ENCODE results near the gene LRP2BP.
"Not testable (repeated sequence)": the region's sequence is repeated elsewhere in the genome, so short reads cannot be mapped to it uniquely, and the experiment has no call there.

The LRP2BP gene

GRCh38 chr4:185382754-185383153 is 13.0 kb downstream of the LRP2BP start:
- H3K4me3 Mint-ChIP-seq = no peak overlapping the region
- H3K36me3 Mint-ChIP-seq (ENCODE audit: low read depth) = peaks cover 13% of the 10 kb centered on the region
- no peaks in the 10 kb centered on the region for H3K27me3 Mint-ChIP-seq (ENCODE audit: low read depth)
- peaks cover 16% of the 10 kb centered on the region for H3K4me1 Mint-ChIP-seq (ENCODE audit: low read depth)
- H3K27ac Mint-ChIP-seq = no peak overlapping the region
- H3K9me3 Mint-ChIP-seq = peaks cover 8% of the 10 kb centered on the region

- H3K4me1 Mint-ChIP-seq (ENCODE audit: low read depth) = peaks cover 16% of the 10 kb centered on the region
- H3K27me3 Mint-ChIP-seq (ENCODE audit: low read depth) = no peaks in the 10 kb centered on the region
- no peak overlapping the region for H3K27ac Mint-ChIP-seq
- H3K36me3 Mint-ChIP-seq (ENCODE audit: low read depth) = peaks cover 13% of the 10 kb centered on the region
- peaks cover 8% of the 10 kb centered on the region for H3K9me3 Mint-ChIP-seq
- H3K4me3 Mint-ChIP-seq = no peak overlapping the region
These were observed 14.2 kb downstream of the LRP2BP start for GRCh38 chr4:185381288-185382196.

- H3K9me3 Mint-ChIP-seq = peaks cover 8% of the 10 kb centered on the region
- H3K27me3 Mint-ChIP-seq (ENCODE audit: low read depth) = no peaks in the 10 kb centered on the region
- no peak overlapping the region for H3K4me3 Mint-ChIP-seq
- H3K27ac Mint-ChIP-seq = no peak overlapping the region
- peaks cover 10% of the 10 kb centered on the region for H3K4me1 Mint-ChIP-seq (ENCODE audit: low read depth)
- H3K36me3 Mint-ChIP-seq (ENCODE audit: low read depth) = peaks cover 13% of the 10 kb centered on the region
These were observed 15.4 kb downstream of the LRP2BP start for GRCh38 chr4:185380320-185380719.

- Mint-ChIP-seq H3K9me3 (peaks cover 8% of the 10 kb centered on the region), H3K27ac (no peak overlapping the region), H3K4me1 (ENCODE audit: low read depth) (peaks cover 6% of the 10 kb centered on the region), H3K36me3 (ENCODE audit: low read depth) (peaks cover 11% of the 10 kb centered on the region), H3K27me3 (ENCODE audit: low read depth) (no peaks in the 10 kb centered on the region), H3K4me3 (no peak overlapping the region)
These were observed 16.1 kb downstream of the LRP2BP start for GRCh38 chr4:185379326-185380295.

GRCh38 chr4:185378264-185378663 is 17.5 kb downstream of the LRP2BP start:
- Mint-ChIP-seq H3K4me3 (no peak overlapping the region), H3K4me1 (ENCODE audit: low read depth) (peaks cover 2% of the 10 kb centered on the region), H3K36me3 (ENCODE audit: low read depth) (peaks cover 8% of the 10 kb centered on the region), H3K9me3 (peaks cover 8% of the 10 kb centered on the region), H3K27ac (no peak overlapping the region), H3K27me3 (ENCODE audit: low read depth) (no peaks in the 10 kb centered on the region)

GRCh38 chr4:185374573-185374972 is 21.2 kb downstream of the LRP2BP start:
- H3K36me3 Mint-ChIP-seq (ENCODE audit: low read depth) = no peaks in the 10 kb centered on the region
- peaks cover 2% of the 10 kb centered on the region for H3K4me1 Mint-ChIP-seq (ENCODE audit: low read depth)
- no peaks in the 10 kb centered on the region for H3K27me3 Mint-ChIP-seq (ENCODE audit: low read depth)
- no peak overlapping the region for H3K27ac Mint-ChIP-seq
- no peaks in the 10 kb centered on the region for H3K9me3 Mint-ChIP-seq
- H3K4me3 Mint-ChIP-seq = no peak overlapping the region

- Mint-ChIP-seq H3K27me3 (ENCODE audit: low read depth) (no peaks in the 10 kb centered on the region), H3K4me3 (no peak overlapping the region), H3K9me3 (no peaks in the 10 kb centered on the region), H3K36me3 (ENCODE audit: low read depth) (no peaks in the 10 kb centered on the region), H3K4me1 (ENCODE audit: low read depth) (peaks cover 2% of the 10 kb centered on the region), H3K27ac (no peak overlapping the region)
These were observed 21.7 kb downstream of the LRP2BP start for GRCh38 chr4:185374027-185374426.

GRCh38 chr4:185371702-185372101 is 24.0 kb downstream of the LRP2BP start:
- H3K27me3 Mint-ChIP-seq (ENCODE audit: low read depth) = no peaks in the 10 kb centered on the region
- no peak overlapping the region for H3K4me3 Mint-ChIP-seq
- no peaks in the 10 kb centered on the region for H3K36me3 Mint-ChIP-seq (ENCODE audit: low read depth)

GRCh38 chr4:185370268-185370949 is 25.3 kb downstream of the LRP2BP start:
- Mint-ChIP-seq H3K4me3 (no peak overlapping the region), H3K9me3 (no peaks in the 10 kb centered on the region), H3K36me3 (ENCODE audit: low read depth) (no peaks in the 10 kb centered on the region), H3K27me3 (ENCODE audit: low read depth) (no peaks in the 10 kb centered on the region), H3K4me1 (ENCODE audit: low read depth) (peaks cover 2% of the 10 kb centered on the region), H3K27ac (no peak overlapping the region)

More at GRCh38 chr4:185371702-185372101, 24.0 kb downstream of the LRP2BP start:
- Mint-ChIP-seq H3K9me3 (no peaks in the 10 kb centered on the region), H3K27ac (no peak overlapping the region), H3K4me1 (ENCODE audit: low read depth) (peaks cover 2% of the 10 kb centered on the region)

- Mint-ChIP-seq H3K27me3 (ENCODE audit: low read depth) (no peaks in the 10 kb centered on the region), H3K27ac (no peak overlapping the region), H3K4me1 (ENCODE audit: low read depth) (peaks cover 2% of the 10 kb centered on the region), H3K4me3 (no peak overlapping the region), H3K9me3 (no peaks in the 10 kb centered on the region), H3K36me3 (ENCODE audit: low read depth) (no peaks in the 10 kb centered on the region)
These were observed 26.0 kb downstream of the LRP2BP start for GRCh38 chr4:185369731-185370130.

- H3K27ac Mint-ChIP-seq = no peak overlapping the region
- no peaks in the 10 kb centered on the region for H3K27me3 Mint-ChIP-seq (ENCODE audit: low read depth)
- no peaks in the 10 kb centered on the region for H3K9me3 Mint-ChIP-seq
- H3K4me1 Mint-ChIP-seq (ENCODE audit: low read depth) = no peaks in the 10 kb centered on the region
- no peak overlapping the region for H3K4me3 Mint-ChIP-seq
- H3K36me3 Mint-ChIP-seq (ENCODE audit: low read depth) = peaks cover 3% of the 10 kb centered on the region
These were observed 30.8 kb downstream of the LRP2BP start for GRCh38 chr4:185364886-185365285.

- Mint-ChIP-seq H3K36me3 (ENCODE audit: low read depth) (peaks cover 3% of the 10 kb centered on the region), H3K4me1 (ENCODE audit: low read depth) (no peaks in the 10 kb centered on the region), H3K27ac (no peak overlapping the region), H3K4me3 (no peak overlapping the region), H3K27me3 (ENCODE audit: low read depth) (no peaks in the 10 kb centered on the region), H3K9me3 (no peaks in the 10 kb centered on the region)
These were observed 32.5 kb downstream of the LRP2BP start for GRCh38 chr4:185363251-185363650.

- H3K27me3 Mint-ChIP-seq (ENCODE audit: low read depth); H3K27ac Mint-ChIP-seq; H3K9me3 Mint-ChIP-seq; H3K36me3 Mint-ChIP-seq (ENCODE audit: low read depth); H3K4me3 Mint-ChIP-seq; H3K4me1 Mint-ChIP-seq (ENCODE audit: low read depth): not testable (repeated sequence)
These were observed 33.2 kb downstream of the LRP2BP start for GRCh38 chr4:185362570-185362969.

GRCh38 chr4:185361872-185362271 is 33.9 kb downstream of the LRP2BP start:
- H3K4me3 Mint-ChIP-seq = no peak overlapping the region
- H3K36me3 Mint-ChIP-seq (ENCODE audit: low read depth) = peaks cover 8% of the 10 kb centered on the region
- H3K27me3 Mint-ChIP-seq (ENCODE audit: low read depth) = no peaks in the 10 kb centered on the region
- no peak overlapping the region for H3K27ac Mint-ChIP-seq
- H3K4me1 Mint-ChIP-seq (ENCODE audit: low read depth) = no peaks in the 10 kb centered on the region
- H3K9me3 Mint-ChIP-seq = no peaks in the 10 kb centered on the region

Measured in T-helper 1 cell treated with Interleukin-12 subunit alpha and Interleukin-12 subunit beta and Interleukin-4 antibody, amounts not matched to agents 30 μg/mL and 1 μg/mL, for 36 hours (primary cell).